GM12892 (cell line): Measurements from ENCODE around the gene IFI30.

Experiments used
- POLR2A ChIP-seq: IDR thresholded peaks from 2 replicates; pipeline ENCODE4 v1.6.1; 2011; ENCODE audit warnings: low read depth, low read length, control low read depth
- TAF1 ChIP-seq: IDR thresholded peaks from 2 replicates; pipeline ENCODE4 v1.6.1; 2011; ENCODE audit warnings: low read depth, mild to moderate bottlenecking, control low read depth, low read length, borderline replicate concordance

DNA sequence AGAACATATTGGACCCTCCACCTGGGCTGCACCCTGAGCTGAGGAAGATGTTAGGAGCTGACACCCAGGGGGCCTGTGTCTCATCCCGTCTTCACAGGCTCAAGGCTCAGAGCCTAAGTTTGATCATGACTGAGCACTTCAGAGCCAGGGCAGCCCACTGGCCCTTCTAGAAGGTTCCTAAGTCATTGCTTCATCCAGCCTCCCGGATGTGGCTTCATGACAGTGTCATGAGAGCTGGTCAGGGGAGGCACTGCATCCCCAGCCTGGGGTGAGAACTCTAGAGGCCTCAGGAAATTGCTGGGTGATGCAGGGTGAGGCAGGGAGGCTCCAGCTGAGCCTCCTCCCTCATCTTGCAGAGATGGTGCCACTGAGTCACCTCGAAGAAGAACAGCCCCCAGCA lies 45.6 kb upstream of the IFI30 start:
- TF ChIP-seq TAF1 (no peak), POLR2A (no peak)
